WTC11 (cell line): ENCODE data around the gene IBA57. TPM values are rescaled to one million over a fixed set of nuclear protein-coding genes. Genes with fewer than 3 reads are reported as not detected.

Experiments
- ATAC-seq: fragments of 200-7000 bp; cut with Tn5 transposase; 2 replicates; pipeline ENCODE4 v1.10.0; 2021; ENCODE audit warnings: mild to moderate bottlenecking, moderate library complexity
- CTCF ChIA-PET: fragments of 300-600 bp; sonication (Branson Sonifier 250); formaldehyde crosslinking; loops from one replicate; lab custom pipeline; 2021; ENCODE audit warnings: antibody characterized with exemption; lab: Charles Lee
- POLR2A ChIA-PET: fragments of 350-600 bp; sonication (Branson Sonifier 250); formaldehyde crosslinking; loops from one replicate; lab custom pipeline; 2021; ENCODE audit warnings: antibody characterized with exemption; lab: Charles Lee
- DNase-seq: peaks from one replicate; pipeline ENCODE4 v3.0.0; 2021; ENCODE audit warnings: low spot score
- H3K27ac Mint-ChIP-seq: 2 replicates; pipeline ENCODE4 v1.8.0; 2021; ENCODE audit warnings: mixed read lengths
- H3K27me3 Mint-ChIP-seq: 2 replicates; pipeline ENCODE4 v1.8.0; 2021; ENCODE audit warnings: low read depth, mild to moderate bottlenecking, moderate library complexity, mixed read lengths
- H3K36me3 Mint-ChIP-seq: 2 replicates; pipeline ENCODE4 v1.8.0; 2021; ENCODE audit warnings: mixed read lengths
- H3K4me1 Mint-ChIP-seq: 2 replicates; pipeline ENCODE4 v1.8.0; 2022; ENCODE audit warnings: mixed read lengths
- H3K4me3 Mint-ChIP-seq: 2 replicates; pipeline ENCODE4 v1.8.0; 2021; ENCODE audit warnings: mild to moderate bottlenecking, moderate library complexity, mixed read lengths
- H3K9me3 Mint-ChIP-seq: 2 replicates; pipeline ENCODE4 v1.8.0; 2021; ENCODE audit warnings: mixed read lengths
- ELF4 ChIP-seq: sonication (generic); formaldehyde crosslinking; IDR thresholded peaks from 2 replicates; pipeline ENCODE4 v1.8.1; 2022; ENCODE audit warnings: low read depth, mild to moderate bottlenecking, moderate library complexity, missing genetic modification reagents
- FOXP1 ChIP-seq: sonication (generic); formaldehyde crosslinking; IDR thresholded peaks from 2 replicates; pipeline ENCODE4 v1.8.0; 2022; ENCODE audit warnings: missing genetic modification reagents, mild to moderate bottlenecking, moderate library complexity, borderline replicate concordance
- HMGA2 ChIP-seq: fragments of 250-450 bp; sonication (Bioruptor Pico); IDR thresholded peaks from 2 replicates; pipeline ENCODE4 v1.4.0; 2021; ENCODE audit warnings: mild to moderate bottlenecking, moderate library complexity
- MYBL2 ChIP-seq: sonication (generic); formaldehyde crosslinking; IDR thresholded peaks from 2 replicates; pipeline ENCODE4 v1.8.1; 2023; ENCODE audit warnings: mild to moderate bottlenecking, moderate library complexity, missing genetic modification reagents
- OVOL2 ChIP-seq: fragments of 250-450 bp; sonication (Bioruptor Pico); IDR thresholded peaks from 2 replicates; pipeline ENCODE4 v1.9.0; 2021; ENCODE audit warnings: mild to moderate bottlenecking, borderline replicate concordance
- PRRX2 ChIP-seq: fragments of 250-450 bp; sonication (Bioruptor Pico); IDR thresholded peaks from 2 replicates; pipeline ENCODE4 v1.8.0; 2021; ENCODE audit warnings: mild to moderate bottlenecking
- RORB ChIP-seq: fragments of 250-450 bp; sonication (Bioruptor Pico); IDR thresholded peaks from 2 replicates; pipeline ENCODE4 v1.9.0; 2021; ENCODE audit warnings: mild to moderate bottlenecking
- SP1 ChIP-seq: sonication (generic); formaldehyde crosslinking; conservative IDR thresholded peaks from 2 replicates; pipeline ENCODE4 v1.8.1; 2022; ENCODE audit warnings: missing genetic modification reagents
- TEAD1 ChIP-seq: sonication (generic); formaldehyde crosslinking; IDR thresholded peaks from 2 replicates; pipeline ENCODE4 v1.8.0; 2022; ENCODE audit warnings: mild to moderate bottlenecking, missing genetic modification reagents
- ZNF121 ChIP-seq: sonication (generic); formaldehyde crosslinking; IDR thresholded peaks from 2 replicates; pipeline ENCODE4 v1.8.0; 2023; ENCODE audit warnings: missing genetic modification reagents
- ZNF396 ChIP-seq: fragments of 250-450 bp; sonication (Bioruptor Pico); IDR thresholded peaks from 2 replicates; pipeline ENCODE4 v1.8.0; 2021; ENCODE audit warnings: mild to moderate bottlenecking, moderate library complexity, borderline replicate concordance
- ZNF416 ChIP-seq: fragments of 250-450 bp; sonication (Bioruptor Pico); IDR thresholded peaks from 2 replicates; pipeline ENCODE4 v1.9.0; 2021; ENCODE audit warnings: mild to moderate bottlenecking, inconsistent platforms
- total RNA-seq: library from RNA; stranded (reverse); gene quantifications from 3 replicates; pipeline ENCODE4 v1.2.3, GENCODE V29; 2021
- TF ChIP-seq, protein P1 (sequence below): fragments of 250-450 bp; sonication (Bioruptor Pico); conservative IDR thresholded peaks from 2 replicates; pipeline ENCODE4 v1.9.0; 2021; ENCODE audit warnings: mild to moderate bottlenecking
- TF ChIP-seq, protein P2 (sequence below): sonication (generic); formaldehyde crosslinking; IDR thresholded peaks from 2 replicates; pipeline ENCODE4 v1.8.0; 2023; ENCODE audit warnings: mild to moderate bottlenecking, missing genetic modification reagents
- TF ChIP-seq, protein P3 (sequence below): sonication (generic); formaldehyde crosslinking; IDR thresholded peaks from 2 replicates; pipeline ENCODE4 v1.8.0; 2022; ENCODE audit warnings: mild to moderate bottlenecking, missing genetic modification reagents
- TF ChIP-seq, protein P4 (sequence below): sonication (generic); formaldehyde crosslinking; IDR thresholded peaks from 2 replicates; pipeline ENCODE4 v1.8.0; 2022; ENCODE audit warnings: mild to moderate bottlenecking, missing genetic modification reagents
- TF ChIP-seq, protein P5 (sequence below): sonication (generic); formaldehyde crosslinking; IDR thresholded peaks from 2 replicates; pipeline ENCODE4 v1.8.1; 2023; ENCODE audit warnings: mild to moderate bottlenecking, missing genetic modification reagents, borderline replicate concordance

IBA57 gene
- total RNA-seq, 1 experiment from 2014 or later = 11.4 TPM

DNA sequence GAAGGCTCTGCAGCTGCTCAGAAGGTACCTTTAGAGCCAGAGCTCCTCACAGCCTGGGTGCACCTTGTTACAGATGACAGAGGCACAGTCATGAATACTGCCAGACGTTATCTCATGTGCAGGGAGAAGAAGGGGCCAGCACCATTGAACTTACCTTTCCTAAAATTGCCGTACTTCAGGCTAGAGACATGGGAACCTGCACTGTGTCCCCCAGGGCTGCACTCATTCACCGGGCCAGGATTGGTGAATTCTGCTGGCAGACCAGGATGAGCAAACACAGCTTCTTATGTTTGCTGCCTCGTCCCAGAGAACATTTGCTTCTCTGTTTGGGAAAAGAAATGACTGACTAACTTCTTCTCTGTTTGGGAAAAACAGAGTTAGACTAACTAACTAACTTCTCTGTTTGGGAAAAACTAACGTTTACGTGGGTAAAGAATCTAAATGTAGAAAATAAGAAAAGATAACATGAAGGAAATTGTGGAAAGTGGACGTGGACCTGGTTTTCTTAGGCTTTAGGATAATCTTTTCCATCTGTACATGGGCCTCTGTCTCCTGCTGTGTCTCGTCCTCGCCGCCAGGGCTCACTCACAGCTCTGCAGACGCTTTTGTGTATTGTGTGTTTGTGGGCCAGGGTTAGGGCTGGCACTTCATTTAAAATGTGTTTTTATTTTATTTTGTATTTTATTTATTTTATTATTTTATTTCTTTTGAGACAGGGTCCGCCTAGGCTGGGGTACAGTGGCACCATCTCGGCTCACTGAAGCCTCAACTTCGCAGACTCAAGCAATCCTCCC, 52.1 kb downstream of the IBA57 start:
- no peaks in the 10 kb centered on the region for H3K9me3 Mint-ChIP-seq
- no peaks in the 10 kb centered on the region for H3K27me3 Mint-ChIP-seq
- CTCF ChIA-PET = no interaction called here
- TF ChIP-seq PRRX2 = no peak
- TF ChIP-seq, protein P1, sequence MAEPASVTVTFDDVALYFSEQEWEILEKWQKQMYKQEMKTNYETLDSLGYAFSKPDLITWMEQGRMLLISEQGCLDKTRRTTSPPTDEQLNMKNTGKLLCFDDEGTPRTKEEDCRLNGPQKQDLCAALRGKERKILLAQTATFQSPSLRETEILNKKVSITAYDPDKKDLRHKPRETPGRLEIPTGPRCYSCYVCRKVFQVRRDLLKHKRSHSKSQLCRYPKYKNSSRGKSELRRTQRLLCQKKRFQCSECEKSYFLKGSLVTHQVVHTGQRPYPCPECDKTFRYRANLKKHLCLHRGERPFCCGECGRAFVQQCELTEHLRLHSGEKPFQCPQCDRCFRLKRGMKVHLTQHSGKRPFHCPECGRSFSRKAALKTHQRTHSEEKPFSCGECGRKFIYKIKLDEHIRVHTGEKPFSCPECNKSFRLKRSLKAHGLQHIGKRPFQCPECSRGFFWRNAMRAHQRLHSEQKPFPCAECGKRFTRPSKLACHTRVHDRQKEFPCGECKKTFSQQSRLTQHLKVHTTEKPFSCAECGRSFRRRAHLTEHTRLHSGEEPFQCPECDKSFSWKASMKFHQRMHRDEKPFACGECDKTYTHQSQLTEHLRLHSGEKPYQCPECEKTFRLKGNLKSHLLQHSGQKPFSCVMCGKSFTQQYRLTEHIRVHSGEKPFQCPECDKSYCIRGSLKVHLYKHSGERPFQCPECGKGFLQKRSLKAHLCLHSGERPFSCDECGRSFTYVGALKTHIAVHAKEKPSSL (CRISPR knock-in tag) = no peak
- TF ChIP-seq TEAD1 (CRISPR knock-in tag) = no peak
- TF ChIP-seq SP1 (CRISPR knock-in tag) = no peak
- TF ChIP-seq, protein P2, sequence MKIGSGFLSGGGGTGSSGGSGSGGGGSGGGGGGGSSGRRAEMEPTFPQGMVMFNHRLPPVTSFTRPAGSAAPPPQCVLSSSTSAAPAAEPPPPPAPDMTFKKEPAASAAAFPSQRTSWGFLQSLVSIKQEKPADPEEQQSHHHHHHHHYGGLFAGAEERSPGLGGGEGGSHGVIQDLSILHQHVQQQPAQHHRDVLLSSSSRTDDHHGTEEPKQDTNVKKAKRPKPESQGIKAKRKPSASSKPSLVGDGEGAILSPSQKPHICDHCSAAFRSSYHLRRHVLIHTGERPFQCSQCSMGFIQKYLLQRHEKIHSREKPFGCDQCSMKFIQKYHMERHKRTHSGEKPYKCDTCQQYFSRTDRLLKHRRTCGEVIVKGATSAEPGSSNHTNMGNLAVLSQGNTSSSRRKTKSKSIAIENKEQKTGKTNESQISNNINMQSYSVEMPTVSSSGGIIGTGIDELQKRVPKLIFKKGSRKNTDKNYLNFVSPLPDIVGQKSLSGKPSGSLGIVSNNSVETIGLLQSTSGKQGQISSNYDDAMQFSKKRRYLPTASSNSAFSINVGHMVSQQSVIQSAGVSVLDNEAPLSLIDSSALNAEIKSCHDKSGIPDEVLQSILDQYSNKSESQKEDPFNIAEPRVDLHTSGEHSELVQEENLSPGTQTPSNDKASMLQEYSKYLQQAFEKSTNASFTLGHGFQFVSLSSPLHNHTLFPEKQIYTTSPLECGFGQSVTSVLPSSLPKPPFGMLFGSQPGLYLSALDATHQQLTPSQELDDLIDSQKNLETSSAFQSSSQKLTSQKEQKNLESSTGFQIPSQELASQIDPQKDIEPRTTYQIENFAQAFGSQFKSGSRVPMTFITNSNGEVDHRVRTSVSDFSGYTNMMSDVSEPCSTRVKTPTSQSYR (CRISPR knock-in tag) = no peak
- 0 out of 2 replicates have a peak, but pooled peaks have one; percentile 33 for TF ChIP-seq HMGA2
- H3K27ac Mint-ChIP-seq = no peak overlapping the region
- DNase-seq (no peak), ATAC-seq (no peak)
- no peak overlapping the region for H3K4me3 Mint-ChIP-seq
- POLR2A ChIA-PET = no interaction called here
- H3K4me1 Mint-ChIP-seq = peaks cover 3% of the 10 kb centered on the region; the same call in 1 of the 2 replicates
- H3K36me3 Mint-ChIP-seq = peaks cover 51% of the 10 kb centered on the region

DNA sequence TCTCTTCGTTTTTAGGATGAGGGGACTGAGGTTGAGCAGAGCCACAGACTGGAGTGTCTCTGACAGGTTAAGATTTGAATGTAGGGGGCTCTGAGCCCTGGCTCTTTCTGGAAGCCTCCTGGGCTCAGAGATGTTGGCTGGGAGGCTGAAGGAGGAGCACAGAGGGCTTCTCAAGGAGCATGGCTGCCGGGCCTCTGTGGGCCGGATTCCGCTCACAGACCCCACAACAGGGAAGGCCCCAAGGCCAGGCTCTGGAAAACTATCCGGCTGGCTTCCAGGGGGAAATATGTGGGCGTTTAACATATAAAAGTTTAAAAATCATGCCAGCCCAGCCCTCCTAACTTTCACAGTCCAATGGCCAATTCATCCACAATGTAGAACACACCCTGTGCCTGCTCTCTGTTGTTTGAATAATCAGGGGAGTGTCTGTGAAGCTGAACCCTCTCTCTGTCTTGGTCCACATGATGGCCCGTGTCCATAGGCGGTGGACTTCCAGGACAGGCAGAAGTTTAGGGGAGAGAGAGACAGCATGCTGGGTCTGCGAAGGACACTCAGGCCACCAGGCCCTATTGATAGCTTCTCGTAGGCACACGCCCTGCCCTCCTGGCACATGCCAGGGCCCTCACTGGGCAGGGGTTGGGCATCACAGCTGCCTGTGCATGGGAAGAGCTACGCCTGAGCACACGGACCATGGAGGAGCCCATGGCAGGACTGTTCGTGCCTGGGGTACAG, 53.1 kb downstream of the IBA57 start:
- ChIA-PET POLR2A (no interaction called here), CTCF (no interaction called here)
- no peak for ATAC-seq
- Mint-ChIP-seq H3K27me3 (no peaks in the 10 kb centered on the region), H3K27ac (no peak overlapping the region), H3K9me3 (no peaks in the 10 kb centered on the region), H3K36me3 (peaks cover 61% of the 10 kb centered on the region), H3K4me1 (peaks cover 3% of the 10 kb centered on the region; the same call in 1 of the 2 replicates), H3K4me3 (no peak overlapping the region)
- no peak for DNase-seq
- TF ChIP-seq ZNF416 (no peak), OVOL2 (CRISPR knock-in tag) (no peak), MYBL2 (no peak), ZNF396 (CRISPR knock-in tag) (no peak), ZNF121 (no peak), HMGA2 (no peak), FOXP1 (no peak), RORB (CRISPR knock-in tag) (no peak), ELF4 (CRISPR knock-in tag) (no peak)
- TF ChIP-seq, protein P3, sequence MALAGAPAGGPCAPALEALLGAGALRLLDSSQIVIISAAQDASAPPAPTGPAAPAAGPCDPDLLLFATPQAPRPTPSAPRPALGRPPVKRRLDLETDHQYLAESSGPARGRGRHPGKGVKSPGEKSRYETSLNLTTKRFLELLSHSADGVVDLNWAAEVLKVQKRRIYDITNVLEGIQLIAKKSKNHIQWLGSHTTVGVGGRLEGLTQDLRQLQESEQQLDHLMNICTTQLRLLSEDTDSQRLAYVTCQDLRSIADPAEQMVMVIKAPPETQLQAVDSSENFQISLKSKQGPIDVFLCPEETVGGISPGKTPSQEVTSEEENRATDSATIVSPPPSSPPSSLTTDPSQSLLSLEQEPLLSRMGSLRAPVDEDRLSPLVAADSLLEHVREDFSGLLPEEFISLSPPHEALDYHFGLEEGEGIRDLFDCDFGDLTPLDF (CRISPR knock-in tag) = no peak
- TF ChIP-seq, protein P4, sequence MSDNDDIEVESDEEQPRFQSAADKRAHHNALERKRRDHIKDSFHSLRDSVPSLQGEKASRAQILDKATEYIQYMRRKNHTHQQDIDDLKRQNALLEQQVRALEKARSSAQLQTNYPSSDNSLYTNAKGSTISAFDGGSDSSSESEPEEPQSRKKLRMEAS (CRISPR knock-in tag) = no peak
- TF ChIP-seq, protein P1 (CRISPR knock-in tag) = no peak
- TF ChIP-seq, protein P2 (CRISPR knock-in tag) = no peak
- TF ChIP-seq, protein P5, sequence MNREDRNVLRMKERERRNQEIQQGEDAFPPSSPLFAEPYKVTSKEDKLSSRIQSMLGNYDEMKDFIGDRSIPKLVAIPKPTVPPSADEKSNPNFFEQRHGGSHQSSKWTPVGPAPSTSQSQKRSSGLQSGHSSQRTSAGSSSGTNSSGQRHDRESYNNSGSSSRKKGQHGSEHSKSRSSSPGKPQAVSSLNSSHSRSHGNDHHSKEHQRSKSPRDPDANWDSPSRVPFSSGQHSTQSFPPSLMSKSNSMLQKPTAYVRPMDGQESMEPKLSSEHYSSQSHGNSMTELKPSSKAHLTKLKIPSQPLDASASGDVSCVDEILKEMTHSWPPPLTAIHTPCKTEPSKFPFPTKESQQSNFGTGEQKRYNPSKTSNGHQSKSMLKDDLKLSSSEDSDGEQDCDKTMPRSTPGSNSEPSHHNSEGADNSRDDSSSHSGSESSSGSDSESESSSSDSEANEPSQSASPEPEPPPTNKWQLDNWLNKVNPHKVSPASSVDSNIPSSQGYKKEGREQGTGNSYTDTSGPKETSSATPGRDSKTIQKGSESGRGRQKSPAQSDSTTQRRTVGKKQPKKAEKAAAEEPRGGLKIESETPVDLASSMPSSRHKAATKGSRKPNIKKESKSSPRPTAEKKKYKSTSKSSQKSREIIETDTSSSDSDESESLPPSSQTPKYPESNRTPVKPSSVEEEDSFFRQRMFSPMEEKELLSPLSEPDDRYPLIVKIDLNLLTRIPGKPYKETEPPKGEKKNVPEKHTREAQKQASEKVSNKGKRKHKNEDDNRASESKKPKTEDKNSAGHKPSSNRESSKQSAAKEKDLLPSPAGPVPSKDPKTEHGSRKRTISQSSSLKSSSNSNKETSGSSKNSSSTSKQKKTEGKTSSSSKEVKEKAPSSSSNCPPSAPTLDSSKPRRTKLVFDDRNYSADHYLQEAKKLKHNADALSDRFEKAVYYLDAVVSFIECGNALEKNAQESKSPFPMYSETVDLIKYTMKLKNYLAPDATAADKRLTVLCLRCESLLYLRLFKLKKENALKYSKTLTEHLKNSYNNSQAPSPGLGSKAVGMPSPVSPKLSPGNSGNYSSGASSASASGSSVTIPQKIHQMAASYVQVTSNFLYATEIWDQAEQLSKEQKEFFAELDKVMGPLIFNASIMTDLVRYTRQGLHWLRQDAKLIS (CRISPR knock-in tag) = no peak
